GM12873 (cell line): ENCODE results near the gene XAB2.

Experiments used
- TF ChIP-seq, protein P1 (sequence below): IDR thresholded peaks from 2 replicates; pipeline ENCODE4 v1.5.1; 2012; ENCODE audit warnings: low read depth, mild to moderate bottlenecking, moderate library complexity, low read length, control low read depth; ENCODE audit not compliant: insufficient read depth; ENCODE audit errors: missing control alignments

Gene XAB2

DNA sequence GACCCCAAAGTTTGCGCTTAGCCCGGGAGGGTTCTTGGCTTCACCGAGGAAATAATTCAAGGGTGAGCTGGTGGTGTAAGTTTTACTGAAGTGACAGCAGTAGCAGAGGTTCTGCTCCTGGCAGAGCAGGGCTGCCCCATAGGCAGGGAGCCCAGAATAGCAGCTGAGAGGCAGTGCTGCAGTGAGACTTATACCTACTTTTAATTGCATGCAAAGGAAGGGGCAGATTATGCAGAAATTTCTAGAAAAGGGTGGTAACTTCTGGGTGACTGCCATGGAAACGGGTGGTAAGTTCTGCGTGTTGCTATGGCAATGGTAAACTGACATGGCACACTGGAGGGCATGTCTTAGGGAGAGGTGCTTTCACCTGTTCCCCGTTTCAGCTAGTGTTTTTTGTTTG is 51.2 kb downstream of the XAB2 start:
- TF ChIP-seq, protein P1, sequence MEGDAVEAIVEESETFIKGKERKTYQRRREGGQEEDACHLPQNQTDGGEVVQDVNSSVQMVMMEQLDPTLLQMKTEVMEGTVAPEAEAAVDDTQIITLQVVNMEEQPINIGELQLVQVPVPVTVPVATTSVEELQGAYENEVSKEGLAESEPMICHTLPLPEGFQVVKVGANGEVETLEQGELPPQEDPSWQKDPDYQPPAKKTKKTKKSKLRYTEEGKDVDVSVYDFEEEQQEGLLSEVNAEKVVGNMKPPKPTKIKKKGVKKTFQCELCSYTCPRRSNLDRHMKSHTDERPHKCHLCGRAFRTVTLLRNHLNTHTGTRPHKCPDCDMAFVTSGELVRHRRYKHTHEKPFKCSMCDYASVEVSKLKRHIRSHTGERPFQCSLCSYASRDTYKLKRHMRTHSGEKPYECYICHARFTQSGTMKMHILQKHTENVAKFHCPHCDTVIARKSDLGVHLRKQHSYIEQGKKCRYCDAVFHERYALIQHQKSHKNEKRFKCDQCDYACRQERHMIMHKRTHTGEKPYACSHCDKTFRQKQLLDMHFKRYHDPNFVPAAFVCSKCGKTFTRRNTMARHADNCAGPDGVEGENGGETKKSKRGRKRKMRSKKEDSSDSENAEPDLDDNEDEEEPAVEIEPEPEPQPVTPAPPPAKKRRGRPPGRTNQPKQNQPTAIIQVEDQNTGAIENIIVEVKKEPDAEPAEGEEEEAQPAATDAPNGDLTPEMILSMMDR = no peak

DNA sequence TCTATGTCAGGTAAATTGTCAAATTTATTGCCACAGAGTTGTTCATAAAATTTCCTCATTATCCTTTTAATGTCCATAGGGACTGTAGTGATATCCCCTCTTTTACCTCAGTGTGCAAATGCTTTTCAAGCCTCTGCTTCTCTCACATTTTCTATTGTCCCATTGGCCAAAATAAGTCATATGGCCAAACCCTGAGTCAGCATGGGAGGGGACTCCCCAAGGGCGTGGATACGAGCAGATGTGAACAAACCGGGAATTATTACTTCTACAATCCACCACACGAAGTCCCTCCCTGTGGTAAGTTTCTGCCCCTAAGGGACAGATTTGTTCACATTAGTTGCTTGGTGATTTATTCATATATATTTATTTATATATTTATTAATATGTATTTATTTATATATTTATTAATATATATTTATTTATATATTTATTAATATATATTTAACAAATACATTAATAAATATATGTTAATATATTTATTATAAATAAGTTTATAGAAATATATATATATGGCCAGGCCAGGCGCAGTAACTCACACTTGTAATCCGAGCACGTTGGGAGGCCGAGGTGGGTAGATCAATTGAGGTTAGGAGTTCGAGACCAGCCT is 53.8 kb downstream of the XAB2 start:
- TF ChIP-seq, protein P1 = no peak

DNA sequence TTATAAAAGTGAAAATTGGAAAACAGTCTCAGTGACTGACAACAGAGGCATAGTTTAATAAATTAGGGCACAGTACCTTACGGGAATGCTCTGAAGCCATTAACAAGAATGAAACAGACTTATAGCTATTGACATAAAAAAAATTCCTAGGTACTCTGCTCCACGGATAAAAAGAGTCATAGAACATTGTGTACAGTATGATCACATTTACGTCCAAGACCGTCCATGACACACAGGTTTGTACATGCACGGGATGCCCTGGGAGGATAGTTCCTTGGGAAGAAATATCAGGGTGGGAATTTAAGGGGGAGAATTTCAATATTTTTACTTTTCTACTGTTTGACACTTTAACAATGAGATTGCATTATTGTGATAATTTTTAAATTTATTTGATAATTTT is 58.6 kb downstream of the XAB2 start:
- TF ChIP-seq, protein P1 = no peak
